Anterior cingulate cortex (tissue), 58 donors: ENCODE data around the gene MLLT3.

ENCODE experiments used
- DNase-seq, 58 donors: peaks; one replicate each; lab custom pipeline; 2025; lab: John Stamatoyannopoulos, UW

MLLT3 gene

DNA sequence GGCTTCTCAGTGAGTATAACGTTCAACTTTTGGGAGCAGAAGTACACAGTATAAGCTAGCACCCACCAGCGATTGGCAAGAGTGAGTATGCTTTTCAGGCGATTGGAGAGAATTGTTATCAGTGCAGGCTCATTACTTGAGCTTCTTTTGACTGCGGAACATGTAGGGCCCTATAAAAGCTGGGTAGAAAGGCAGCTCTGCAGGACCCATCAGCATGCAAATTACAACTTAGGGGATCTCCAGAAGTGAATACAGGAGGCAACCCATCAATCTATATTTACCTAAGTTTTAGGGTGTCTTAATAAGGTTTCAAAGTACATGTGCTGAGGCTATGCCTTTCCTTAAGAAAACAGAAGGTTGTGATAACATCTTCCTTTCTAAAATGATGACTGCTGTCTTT lies 225.0 kb downstream of the MLLT3 start:
- no peak for DNase-seq

DNA sequence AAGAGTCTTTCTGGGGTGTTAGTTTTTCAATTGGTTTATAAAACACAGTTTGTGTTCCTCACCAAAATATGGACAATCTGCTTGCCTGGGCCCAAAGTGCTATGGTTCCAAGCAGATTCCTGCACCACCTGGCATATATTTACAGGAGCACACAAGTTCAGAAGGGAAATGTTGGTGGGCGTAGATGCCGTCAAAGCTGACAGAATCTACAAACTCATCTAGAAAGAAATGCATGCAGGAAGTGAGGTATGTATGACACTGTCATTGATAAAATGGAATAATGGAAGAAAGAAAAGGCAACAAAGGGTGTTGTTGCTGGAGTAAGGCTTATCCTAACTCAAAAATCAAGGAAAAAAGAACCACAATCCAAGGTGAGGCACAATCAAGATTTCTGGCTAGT lies 225.8 kb downstream of the MLLT3 start:
- no peak for DNase-seq

DNA sequence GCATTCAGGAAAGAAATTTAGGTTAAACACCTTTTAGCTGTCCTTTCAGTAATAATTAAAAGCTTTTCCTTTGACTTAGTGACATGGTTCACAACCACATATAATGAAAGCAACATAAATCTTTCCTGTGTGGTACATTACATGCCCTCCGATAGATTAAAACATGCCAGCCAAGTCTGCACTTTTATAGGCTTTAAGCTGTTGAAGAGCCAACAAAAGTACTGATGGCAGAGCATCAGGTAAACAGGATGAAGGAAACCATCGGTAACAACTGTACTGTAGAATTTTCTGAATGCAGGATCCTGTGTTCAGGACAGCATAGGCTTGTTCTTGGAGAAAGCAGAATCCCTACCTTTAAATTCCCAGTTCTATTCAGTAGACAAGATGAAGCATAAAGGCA lies 226.6 kb downstream of the MLLT3 start:
- DNase-seq, result no peak

DNA sequence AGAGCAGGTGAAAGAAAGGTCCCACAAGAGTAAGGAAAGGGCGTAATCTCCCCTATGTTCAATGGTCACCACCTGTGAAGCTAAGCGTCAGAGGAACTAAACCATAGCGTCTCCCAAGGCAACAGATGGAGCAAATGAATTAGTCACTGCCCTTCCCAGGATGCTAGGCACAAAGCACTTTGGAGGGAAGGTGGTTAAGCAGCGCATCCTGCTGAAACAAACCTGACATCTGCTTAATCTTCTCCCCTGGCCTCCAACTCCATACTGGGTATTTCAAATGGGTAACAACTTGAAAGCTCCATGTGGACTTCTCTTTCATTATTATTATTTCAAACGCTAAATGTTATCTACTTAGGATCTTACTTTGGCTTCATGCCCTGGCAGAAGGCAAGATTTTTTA lies 227.3 kb downstream of the MLLT3 start:
- DNase-seq, result no peak

DNA sequence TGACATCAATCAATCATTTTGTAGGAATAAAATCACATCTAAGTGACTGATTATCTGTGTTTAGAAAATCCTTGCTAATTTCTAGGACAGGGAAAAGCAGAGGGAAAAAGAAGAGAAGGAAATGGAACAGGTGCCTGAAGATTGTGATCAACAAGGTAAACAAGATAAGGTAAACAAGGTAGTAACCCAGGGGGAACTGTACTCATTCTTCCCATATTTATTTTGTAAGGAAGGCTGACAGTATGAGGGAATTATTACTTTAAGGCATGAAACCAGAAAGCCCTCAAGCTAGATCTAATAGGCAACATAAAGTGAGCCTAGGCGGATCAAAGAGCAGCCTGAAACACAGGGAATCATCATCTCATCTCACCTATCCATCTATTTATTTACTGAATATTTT lies 231.1 kb downstream of the MLLT3 start:
- DNase-seq, result no peak

DNA sequence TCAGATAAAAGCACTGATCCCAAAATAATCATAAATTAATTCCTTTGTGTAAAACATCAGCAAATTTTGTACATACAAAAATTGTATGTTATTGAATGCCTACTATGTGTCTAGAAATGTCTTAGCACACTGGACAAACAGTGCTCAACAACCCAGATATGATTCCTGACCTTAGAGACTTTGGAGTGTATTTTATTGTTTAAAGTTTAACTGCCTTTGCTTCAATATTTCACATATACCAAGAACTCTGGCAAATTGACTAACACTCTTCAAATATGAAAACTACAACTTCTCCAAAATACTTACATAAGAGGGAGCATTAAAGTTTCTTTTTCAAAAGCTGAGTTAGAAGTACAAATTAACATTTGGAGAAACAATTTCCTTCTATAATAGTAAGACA lies 231.9 kb downstream of the MLLT3 start:
- no peak for DNase-seq

DNA sequence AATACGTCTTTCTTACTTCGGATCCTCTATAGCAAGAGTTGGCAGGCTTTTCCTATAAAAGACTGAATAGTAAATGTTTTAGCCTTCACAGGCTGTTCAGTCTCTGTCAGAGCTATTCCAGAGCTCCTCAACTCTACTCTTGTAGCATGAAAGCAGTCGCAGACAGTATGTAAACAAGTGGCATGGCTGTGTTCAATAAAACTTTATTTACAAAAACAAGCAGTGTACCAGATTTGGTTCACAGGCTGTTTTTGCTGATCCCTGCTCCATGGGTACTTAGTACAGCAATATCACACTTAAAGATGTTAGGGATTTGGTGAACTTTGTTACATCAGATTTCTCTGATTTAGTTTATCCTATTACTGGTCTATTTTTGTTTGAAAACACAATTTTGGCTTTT lies 235.2 kb downstream of the MLLT3 start:
- no peak for DNase-seq

DNA sequence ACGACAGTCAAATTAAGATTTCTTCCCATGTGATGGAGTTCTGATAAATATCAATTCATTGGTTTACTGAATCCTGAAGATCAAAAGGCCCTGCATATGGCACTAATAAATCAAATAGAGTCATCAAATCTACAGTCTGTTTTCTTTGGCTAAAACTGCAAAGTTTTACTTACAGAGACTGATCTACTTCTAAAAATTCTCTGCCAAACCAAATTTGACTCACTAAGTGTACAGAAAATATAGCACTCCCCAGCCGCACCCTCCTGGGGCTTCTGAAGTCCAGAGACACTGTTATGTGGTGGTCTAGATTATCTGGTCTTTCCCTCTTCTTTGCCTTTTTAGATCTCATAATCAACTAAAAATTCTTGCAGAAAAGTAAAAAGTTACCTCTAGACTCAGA lies 237.7 kb downstream of the MLLT3 start:
- no peak for DNase-seq

DNA sequence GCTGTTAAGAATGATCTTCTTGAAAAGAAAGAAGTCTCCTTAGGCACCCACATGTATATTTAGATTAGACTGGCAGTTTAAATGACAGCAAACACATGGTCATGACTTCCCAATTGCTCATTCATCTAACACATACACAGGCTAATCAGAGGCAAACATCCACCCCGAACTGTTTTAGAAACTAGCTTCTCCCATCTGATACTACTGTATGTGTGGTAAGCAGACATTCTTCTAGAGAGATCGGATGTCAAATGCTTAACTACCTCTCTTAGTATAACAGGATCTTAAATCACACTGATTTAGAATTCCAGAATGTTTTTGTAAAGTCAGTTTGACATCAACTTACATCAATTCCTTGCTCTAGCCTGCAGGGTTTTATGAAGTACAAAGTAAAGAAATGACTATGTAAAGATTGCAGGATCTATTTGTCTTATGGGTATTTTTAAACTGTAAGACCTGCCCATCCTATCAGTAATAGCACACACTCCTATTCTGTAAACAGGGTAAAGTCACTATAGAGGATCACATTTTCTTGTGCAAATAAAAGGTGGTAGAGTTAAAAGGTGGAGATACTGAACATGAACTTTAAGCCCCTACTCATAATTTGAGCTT lies 239.7 kb downstream of the MLLT3 start:
- DNase-seq, result no peak

DNA sequence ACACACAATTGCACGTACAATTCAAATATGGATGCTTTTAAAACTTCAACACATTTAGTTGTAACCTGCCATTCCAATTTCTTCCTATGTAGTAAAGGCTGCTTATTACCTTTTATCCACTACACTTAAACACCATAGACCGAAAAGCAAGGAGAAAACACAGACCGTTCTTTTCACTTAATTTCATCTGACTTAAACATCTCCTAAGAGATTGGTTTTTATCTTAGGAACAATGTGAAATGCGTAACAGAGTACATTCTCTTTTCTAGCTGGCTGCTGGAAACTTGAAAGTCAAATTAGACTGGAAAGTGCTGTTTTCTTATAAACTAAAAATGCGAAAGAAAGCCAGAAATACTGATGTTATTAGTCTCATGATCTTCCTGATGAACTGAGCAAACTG lies 241.8 kb downstream of the MLLT3 start:
- no peak for DNase-seq

DNA sequence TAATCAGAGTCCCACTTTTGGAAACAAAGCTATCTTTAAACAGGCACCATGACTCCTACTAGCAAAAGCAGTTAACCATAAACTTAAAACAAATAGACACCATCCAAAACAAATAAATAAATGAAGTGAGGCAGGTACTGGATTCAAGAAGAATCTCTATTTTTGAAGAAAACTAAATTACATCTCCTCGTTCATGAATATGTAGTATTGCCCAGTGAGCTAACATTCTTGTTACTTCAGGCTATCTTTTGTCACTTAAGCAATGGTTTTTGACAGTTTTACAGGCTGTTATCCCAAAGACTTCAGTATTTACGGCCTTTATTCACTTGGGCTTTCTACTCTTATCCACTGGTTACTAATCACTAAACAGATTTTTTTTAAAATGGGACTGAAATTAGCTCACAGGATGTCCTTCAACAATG lies 242.5 kb downstream of the MLLT3 start:
- no peak for DNase-seq

DNA sequence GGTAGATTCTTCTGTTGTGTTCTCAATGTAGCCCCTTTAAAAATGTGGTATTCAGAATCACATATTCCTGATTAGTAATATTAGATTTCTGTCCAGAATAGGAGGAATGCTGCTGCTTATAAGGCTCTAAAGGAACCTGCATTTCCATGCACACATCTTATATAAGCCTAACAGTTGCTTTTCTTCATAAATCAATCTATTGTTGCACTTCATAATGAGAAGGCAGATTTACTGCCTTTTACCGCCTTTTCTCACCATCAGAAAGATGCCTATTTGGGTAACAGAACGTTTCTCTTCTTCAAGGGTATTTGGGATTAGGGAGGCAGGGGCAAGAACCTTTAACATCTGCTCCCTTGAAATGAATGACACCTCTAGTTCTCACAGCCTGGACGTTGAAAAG lies 243.4 kb downstream of the MLLT3 start:
- DNase-seq, result no peak

DNA sequence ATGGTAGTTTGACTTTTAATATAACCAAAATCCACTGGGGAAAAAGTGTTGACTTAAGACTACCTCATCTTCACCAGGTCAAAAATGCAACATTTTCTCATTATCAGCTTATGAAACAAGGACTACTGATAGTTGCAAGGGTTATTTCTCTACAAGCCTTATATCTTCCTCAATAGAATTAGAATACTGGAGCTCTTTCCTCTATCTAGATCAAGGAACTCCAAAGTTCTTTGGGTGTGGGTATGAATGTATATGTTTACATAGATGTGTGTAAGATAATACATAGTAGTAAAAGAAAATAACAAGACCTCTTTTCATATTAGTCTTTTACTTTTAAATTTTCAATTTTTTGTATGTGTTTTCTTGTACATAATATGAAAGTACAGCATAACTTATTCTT lies 244.5 kb downstream of the MLLT3 start:
- DNase-seq, result no peak

DNA sequence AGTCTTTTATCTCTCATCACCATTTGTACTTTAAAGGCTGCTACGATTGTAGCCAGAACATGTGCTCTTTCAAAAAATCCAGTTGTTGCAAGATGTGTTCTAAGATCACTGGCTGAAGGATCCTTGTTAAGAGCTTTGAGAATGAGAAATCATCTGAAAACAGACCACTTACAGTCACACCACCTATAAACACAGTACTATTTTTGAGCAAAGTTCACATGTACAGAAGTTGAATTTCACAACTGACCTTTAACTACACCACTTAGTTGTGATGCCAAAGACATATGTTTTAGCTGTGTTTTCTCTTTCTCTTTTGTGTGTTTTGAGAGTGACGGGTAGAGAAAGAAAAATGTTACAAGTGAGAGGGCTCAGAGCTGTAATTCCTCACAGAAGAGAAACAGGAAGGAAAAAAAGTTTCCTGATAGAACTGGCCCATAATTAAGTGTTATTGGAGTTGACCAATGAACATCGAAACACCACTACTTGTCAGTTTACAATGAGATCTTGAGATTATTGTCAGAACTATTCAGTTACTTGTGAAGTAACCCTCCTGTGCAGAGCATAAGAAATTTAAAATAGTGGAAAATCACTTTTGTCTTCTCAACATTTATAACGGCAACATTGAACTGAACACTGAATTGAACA lies 245.4 kb downstream of the MLLT3 start:
- no peak for DNase-seq

DNA sequence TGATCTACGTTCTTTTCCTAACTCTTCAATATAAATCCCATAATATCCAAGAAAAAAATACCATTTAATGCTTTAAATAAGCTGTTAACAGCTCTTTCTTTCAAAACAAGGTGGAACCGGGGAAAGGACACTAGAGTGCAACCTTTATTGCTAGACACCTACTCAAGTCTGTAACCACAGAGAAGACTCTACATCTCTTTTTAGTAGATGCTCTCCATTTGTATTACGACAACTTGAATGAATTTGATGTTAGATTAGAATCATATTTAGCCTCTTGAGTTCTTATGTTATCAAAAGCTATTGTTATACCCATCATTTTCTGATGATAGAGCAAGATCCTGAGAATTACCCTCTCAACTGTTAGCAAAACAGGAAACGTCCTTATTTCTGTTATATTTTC lies 246.3 kb downstream of the MLLT3 start:
- DNase-seq, result no peak

DNA sequence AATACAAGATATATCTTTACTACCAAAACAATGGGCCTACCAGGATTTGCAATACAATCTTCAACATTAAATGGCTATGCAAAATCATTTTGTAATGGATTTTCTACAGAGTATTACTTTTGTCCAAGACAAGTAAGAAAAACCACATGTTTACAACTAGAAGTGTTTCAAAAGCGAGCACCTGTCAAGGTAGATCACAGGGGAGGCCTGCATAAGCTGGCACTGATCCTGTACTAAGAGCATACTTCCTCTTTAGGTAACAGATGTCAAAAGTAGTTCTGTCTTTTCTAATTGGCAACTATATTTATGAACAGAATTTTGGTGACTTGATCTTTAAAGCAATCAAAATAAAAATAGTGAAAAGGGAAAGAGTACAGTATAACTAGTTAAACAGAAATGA lies 249.0 kb downstream of the MLLT3 start:
- DNase-seq, result no peak

DNA sequence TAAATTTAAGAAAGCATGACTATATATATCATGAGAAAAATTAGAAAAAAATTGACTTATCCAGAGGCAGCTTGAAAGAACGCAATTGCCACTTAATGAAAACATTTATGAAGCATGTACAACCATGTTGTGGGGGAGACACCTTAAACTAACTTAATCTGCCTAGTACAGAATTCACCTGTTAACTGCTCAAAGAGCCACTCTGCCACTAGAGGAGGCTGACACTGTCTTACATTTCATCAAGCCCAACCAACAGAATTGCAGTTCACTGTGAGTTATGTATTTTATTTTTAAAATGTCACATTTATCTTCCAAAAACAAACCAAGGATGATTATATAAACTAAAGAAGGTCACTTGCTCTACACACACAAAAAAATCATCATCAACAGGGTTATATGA lies 252.9 kb downstream of the MLLT3 start:
- DNase-seq, result no peak

DNA sequence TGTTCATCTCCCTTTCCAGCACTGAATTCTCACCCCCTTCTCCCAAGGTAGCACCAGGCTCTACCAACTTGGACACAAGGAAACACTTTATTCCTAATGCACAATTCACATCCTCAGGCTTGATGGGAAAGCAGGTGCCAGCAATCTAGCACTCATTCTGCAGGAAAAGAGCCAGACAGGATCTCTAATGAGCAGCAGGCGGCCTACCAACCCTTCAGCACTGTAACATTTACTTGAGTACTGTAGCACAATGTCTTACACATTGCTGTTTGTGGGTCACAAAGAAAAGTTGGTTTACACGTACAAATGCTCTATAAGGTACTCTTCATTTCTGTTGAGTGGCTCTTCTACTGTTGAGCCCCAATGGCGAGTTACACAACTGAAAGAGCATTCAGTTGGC lies 254.4 kb downstream of the MLLT3 start:
- DNase-seq, result no peak

DNA sequence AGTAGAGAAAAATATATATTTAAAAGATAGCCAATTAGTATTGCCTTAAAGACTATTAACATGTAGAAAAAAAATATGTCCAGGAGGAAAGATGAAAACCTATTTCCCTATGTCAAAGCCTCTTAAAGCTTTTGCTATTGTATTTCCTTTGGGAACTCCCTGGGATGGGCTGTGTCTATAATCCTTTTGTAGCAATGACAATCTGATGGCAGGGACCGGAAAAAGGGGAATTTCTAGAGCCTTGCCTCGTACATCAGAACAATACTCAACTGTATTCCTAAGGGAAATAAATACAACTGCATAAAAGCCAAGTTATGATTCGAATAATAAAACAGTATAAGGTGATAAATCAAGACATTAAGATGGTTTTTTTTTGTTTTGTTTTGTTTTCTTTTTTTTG lies 257.3 kb downstream of the MLLT3 start:
- no peak for DNase-seq

DNA sequence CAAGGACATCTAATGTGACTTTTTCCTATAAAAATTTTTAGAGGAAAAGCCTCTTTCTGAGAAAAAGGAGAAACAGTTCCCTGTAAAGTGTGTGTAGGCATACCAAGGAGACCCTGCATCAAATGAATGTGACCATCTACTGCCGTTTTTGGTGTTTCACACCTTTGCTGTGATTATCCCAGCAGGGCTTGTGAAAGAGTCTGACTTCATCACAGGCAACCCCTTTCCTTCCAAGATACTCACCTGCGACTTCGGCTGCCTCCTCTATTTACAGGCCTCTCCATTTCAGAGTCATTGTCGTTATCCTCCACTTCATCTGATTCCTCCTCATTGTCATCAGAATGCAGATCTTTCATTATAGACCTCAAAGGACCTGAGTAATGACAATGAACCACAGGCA lies 259.1 kb downstream of the MLLT3 start:
- no peak for DNase-seq

DNA sequence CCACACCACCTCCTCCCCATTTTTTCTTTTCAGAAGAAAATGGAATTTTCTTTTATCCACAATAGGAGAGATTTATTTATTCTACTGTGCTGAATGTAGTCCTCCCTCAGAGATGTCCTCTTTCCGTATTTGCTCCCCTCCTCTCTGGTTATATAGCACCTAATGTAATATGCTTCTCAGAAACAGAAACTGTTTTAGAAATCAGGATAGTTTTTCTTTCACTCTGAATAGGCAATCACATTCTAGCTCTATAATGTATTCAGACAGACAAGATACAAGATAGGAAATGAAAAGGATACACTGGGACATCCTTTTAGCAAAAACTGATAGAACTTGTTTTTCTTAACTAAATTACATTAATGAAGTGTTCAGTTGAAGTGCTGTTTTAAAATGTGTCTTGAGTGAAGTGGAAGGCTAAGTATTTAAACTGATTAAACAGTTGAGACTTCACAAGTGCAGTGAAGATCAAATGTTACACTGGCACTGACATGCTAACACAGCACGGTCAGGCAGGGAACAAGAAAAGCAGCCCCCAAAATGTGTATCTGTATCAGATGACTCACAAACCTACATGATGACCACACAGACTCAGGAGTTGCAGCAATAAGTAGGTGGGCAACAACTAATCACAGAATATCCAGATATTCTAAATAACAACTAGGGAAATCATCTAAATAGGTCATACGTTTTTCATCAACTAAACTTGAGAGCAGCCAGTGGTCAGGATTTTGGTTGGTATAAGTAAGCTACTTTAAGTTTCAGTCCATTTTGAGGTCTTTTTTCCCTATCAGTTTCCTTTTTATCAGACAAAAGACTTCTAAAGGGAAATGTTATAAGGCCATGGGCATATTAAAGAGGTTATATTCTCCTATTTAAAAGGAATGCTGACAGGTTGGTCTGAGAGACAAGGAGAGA lies 260.4 kb downstream of the MLLT3 start:
- DNase-seq, result no peak

DNA sequence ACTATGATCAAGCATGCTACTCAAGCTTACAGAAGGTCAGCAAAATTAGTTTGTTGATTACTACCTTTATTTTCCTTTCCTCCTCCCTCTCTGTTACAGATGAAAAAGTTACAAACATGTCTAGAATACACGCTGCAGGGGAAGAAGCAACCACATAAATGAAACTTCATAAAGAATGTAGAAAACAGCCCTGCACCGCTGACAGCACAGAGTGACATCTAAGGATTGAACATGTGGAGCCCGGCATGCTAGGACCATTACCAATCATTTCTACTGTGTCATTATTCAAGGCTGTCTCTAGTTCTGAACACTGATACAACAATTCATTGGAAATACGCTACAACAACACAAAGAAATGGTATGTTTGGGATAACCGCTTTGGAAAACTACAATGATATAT lies 261.1 kb downstream of the MLLT3 start:
- no peak for DNase-seq
